OCI-LY1 (cell line): Measurements from ENCODE around the gene GNG8.

ENCODE experiments used
- EZH2 ChIP-seq: fragments of 200-600 bp; sonication (generic), shearing (Covaris generic); IDR thresholded peaks from 2 replicates; pipeline ENCODE4 v1.8.0; 2017; ENCODE audit warnings: borderline replicate concordance, mixed run types, mild to moderate bottlenecking, antibody characterized with exemption, low read length, moderate library complexity, mixed read lengths
- TF ChIP-seq, protein P1 (sequence below): fragments of 200-600 bp; sonication (generic), shearing (Covaris generic); IDR thresholded peaks from 2 replicates; pipeline ENCODE4 v1.5.1; 2017; ENCODE audit warnings: mild to moderate bottlenecking, antibody characterized with exemption, low read length, moderate library complexity, mixed read lengths

DNA sequence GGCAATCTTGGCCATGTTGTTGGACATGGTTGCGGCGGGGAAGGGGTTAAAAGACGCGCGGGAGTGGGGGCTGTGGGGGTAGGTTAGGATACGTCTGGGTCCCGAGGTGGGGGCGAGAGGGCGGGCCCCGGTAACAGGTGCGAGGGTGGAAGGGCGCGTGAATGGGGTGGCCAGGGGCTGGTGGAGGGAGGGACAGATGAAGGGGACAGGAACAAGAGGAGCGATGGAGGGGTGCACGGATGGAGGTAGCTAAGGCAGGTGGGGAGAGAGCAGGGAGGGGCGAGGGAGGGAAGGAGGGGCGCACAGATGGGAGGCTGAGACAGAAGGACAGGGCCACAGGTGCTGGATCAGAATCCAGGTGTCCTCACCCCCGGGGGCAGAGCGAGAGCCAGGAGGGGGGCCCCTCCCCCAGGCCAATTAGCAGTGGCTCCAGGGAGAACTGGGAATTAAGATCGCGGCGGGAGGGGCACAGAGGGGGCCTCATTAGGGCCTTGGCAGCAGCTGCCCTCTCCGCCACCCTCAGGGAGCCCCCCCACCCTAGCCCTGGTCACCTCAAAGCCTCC, 1.3 kb downstream of the GNG8 start:
- TF ChIP-seq, protein P1, sequence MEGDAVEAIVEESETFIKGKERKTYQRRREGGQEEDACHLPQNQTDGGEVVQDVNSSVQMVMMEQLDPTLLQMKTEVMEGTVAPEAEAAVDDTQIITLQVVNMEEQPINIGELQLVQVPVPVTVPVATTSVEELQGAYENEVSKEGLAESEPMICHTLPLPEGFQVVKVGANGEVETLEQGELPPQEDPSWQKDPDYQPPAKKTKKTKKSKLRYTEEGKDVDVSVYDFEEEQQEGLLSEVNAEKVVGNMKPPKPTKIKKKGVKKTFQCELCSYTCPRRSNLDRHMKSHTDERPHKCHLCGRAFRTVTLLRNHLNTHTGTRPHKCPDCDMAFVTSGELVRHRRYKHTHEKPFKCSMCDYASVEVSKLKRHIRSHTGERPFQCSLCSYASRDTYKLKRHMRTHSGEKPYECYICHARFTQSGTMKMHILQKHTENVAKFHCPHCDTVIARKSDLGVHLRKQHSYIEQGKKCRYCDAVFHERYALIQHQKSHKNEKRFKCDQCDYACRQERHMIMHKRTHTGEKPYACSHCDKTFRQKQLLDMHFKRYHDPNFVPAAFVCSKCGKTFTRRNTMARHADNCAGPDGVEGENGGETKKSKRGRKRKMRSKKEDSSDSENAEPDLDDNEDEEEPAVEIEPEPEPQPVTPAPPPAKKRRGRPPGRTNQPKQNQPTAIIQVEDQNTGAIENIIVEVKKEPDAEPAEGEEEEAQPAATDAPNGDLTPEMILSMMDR = no peak
- no peak for TF ChIP-seq EZH2
